GM06990 (cell line): ENCODE results near the gene MAP4.

Experiments used
- DNase-seq: peaks from one replicate; pipeline ENCODE4 v3.0.0-alpha.2; 2011; ENCODE audit not compliant: insufficient read length; ENCODE audit errors: extremely low read depth
- H3K27me3 ChIP-seq: replicated peaks from 2 replicates; pipeline ENCODE4 v1.6.0; 2011; ENCODE audit warnings: low read length; ENCODE audit not compliant: control insufficient read depth, insufficient read depth
- H3K36me3 ChIP-seq: 2 replicates; pipeline ENCODE4 v1.5.1; 2011; ENCODE audit warnings: low read length; ENCODE audit not compliant: control insufficient read depth, insufficient read depth
- H3K4me3 ChIP-seq: replicated peaks from 2 replicates; pipeline ENCODE4 v1.5.1; 2011; ENCODE audit warnings: low read depth, mild to moderate bottlenecking, control low read depth, low read length
- CTCF ChIP-seq: IDR thresholded peaks from 2 replicates; pipeline ENCODE4 v1.5.1; 2011; ENCODE audit warnings: low read length, control low read depth, mild to moderate bottlenecking, inconsistent platforms; ENCODE audit not compliant: insufficient read depth, poor library complexity, severe bottlenecking

The MAP4 gene

GRCh38 chr3:48057521-48057920 lies 41.3 kb upstream of the MAP4 start:
- no peak for TF ChIP-seq CTCF
- H3K27me3 ChIP-seq, result no peaks in the 10 kb centered on the region
- no peak overlapping the region for H3K4me3 ChIP-seq
- no peak for DNase-seq
- H3K36me3 ChIP-seq, result no peaks in the 10 kb centered on the region

DNA sequence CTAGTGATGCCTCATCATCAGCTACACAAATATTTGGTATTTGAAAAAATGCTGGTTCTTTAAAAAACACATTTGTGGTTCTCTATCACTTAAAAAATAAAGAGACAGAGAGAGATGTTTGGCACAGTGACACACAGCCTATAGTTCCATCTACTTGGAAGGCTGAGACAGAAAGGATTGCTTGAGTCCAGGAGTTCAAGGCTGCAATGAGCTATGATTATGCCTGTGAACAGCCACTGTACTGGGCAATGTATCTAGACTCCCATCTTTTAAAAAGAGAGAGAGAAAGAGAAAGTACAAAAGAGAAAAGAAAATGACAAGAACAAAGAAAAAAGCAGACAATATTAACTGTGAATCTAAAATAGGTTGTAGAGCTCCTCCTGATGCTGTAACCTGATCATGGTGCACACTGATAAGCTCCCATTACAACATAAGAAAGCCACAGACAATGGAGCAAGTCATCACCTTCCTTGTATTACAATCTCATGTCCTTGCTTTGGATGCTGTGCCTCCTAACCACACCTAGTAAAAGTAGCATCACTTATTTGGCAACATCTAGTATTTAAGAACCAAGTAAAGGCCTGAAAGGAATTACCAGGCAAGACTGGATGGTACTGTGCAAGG lies 31.7 kb upstream of the MAP4 start:
- H3K4me3 ChIP-seq, result no peak overlapping the region
- DNase-seq, result no peak
- TF ChIP-seq CTCF, result no peak
- no peaks in the 10 kb centered on the region for H3K27me3 ChIP-seq
- peaks cover 2% of the 10 kb centered on the region for H3K36me3 ChIP-seq

- no peak for TF ChIP-seq CTCF
- Histone ChIP-seq H3K27me3 (no peaks in the 10 kb centered on the region), H3K36me3 (no peaks in the 10 kb centered on the region; the same call in 1 of the 2 replicates), H3K4me3 (no peak overlapping the region)
- DNase-seq, result no peak
Measured at GRCh38 chr3:48042071-48042760, 26.0 kb upstream of the MAP4 start.

GRCh38 chr3:48039487-48040190 lies 23.4 kb upstream of the MAP4 start:
- no peak overlapping the region for H3K4me3 ChIP-seq
- TF ChIP-seq CTCF, result no peak
- no peaks in the 10 kb centered on the region; the same call in 1 of the 2 replicates for H3K36me3 ChIP-seq
- no peak for DNase-seq
- no peaks in the 10 kb centered on the region for H3K27me3 ChIP-seq

DNA sequence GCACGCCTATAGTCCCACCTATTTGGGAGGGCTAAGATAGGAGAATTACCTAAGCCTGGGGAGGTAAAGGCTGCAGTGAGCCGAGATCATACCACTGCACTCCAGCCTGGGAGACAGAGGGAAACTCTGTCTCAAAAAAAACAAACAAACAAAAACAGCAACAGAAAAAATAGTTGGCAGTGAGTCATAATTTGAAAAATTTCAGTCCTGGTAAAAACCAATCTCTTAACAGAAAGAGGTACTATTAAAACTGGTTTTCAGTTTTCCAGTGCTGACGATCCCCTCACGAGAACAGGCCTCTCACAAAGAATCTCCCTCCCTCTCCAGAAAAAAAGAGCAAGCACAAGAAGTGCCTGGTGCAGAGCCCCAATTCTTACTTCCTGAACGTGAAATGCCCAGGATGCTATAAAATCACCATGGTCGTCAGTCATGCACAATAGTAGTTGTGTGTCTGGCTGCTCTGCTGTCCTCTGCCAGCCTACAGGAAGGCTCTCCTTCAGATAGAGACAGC lies 22.8 kb upstream of the MAP4 start:
- H3K4me3 ChIP-seq, result no peak overlapping the region
- no peaks in the 10 kb centered on the region for H3K27me3 ChIP-seq
- no peaks in the 10 kb centered on the region for H3K36me3 ChIP-seq
- DNase-seq, result no peak
- TF ChIP-seq CTCF, result no peak
